Heart left ventricle (tissue), 13 donors: ENCODE measurements around the gene RFC2.

Experiments used
- POLR2A ChIP-seq, 2 donors: fragments of 450-650 bp; IDR thresholded peaks; one replicate each; pipeline ENCODE4 v1.6.1; 2017; ENCODE audit warnings: antibody characterized with exemption in 2 of 2, mild to moderate bottlenecking in 2 of 2, moderate library complexity in 2 of 2
- TF ChIP-seq, protein P1 (sequence below), 12 donors: fragments of 200-600 bp; sonication (generic) in 4 of 12; IDR thresholded peaks; one replicate each; pipeline versions ENCODE4 v1.5.0 to v1.8.0; 2018 to 2022; ENCODE audit warnings: antibody characterized with exemption in 12 of 12, mild to moderate bottlenecking in 5 of 12
- donor health status: ischemic (EF 13 %, LVEDD 7.1; RV severe dilation, severe dysfunction).
- donor health status: DM: no; HTN: yes; CAD: no.
- donor health status: DM: no; HTN: no; CAD: no.
- donor health status: ischemic (EF 25% LVEDD 6.9; RV normal size, moderate dysfunction).
- donor health status: ischemic (EF 25% LVEDD 5.7; RV mildly dilated, moderate dysfunction).
- donor health status: ischemic (EF 35%, LVEDD 5.7; RV mildly dilated, moderate dysfunction).
- donor health status: nonischemic (EF 11% LVEDD 7.7; RV severe dilation, severe dysfunction).
- donor health status: DM: yes; HTN: yes; CAD: no.
- donor health status: PGD.
- donor health status: ischemic (EF 29% LVEDD 5.4; RV normal size, mild dysfunction).
- donor health status: nonischemic (EF 23%, LVEDD 6.1; RV moderate dilation, normal function).

GRCh38 chr7:74254129-74254857 lies at the start of gene RFC2:
- TF ChIP-seq POLR2A (IDR thresholded peaks at IDR 0.05), result peak in 1 of 2 donors; percentile 64
- TF ChIP-seq, protein P1, sequence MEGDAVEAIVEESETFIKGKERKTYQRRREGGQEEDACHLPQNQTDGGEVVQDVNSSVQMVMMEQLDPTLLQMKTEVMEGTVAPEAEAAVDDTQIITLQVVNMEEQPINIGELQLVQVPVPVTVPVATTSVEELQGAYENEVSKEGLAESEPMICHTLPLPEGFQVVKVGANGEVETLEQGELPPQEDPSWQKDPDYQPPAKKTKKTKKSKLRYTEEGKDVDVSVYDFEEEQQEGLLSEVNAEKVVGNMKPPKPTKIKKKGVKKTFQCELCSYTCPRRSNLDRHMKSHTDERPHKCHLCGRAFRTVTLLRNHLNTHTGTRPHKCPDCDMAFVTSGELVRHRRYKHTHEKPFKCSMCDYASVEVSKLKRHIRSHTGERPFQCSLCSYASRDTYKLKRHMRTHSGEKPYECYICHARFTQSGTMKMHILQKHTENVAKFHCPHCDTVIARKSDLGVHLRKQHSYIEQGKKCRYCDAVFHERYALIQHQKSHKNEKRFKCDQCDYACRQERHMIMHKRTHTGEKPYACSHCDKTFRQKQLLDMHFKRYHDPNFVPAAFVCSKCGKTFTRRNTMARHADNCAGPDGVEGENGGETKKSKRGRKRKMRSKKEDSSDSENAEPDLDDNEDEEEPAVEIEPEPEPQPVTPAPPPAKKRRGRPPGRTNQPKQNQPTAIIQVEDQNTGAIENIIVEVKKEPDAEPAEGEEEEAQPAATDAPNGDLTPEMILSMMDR (IDR thresholded peaks at IDR 0.05), result peak in 11 of 12 donors; percentile 9 to 47 (median 27)
